ENCODE data around the gene ABLIM1.

Gene ABLIM1

GRCh38 chr10:114654822-114655575, 3.1 kb downstream of the ABLIM1 start:
- H3K4me3 ChIP-seq (replicated peaks; ENCODE audit: low read depth, low read length), result no peak overlapping the region
- no peak for DNase-seq (ENCODE audit: low read depth)
- TF ChIP-seq, protein P1, sequence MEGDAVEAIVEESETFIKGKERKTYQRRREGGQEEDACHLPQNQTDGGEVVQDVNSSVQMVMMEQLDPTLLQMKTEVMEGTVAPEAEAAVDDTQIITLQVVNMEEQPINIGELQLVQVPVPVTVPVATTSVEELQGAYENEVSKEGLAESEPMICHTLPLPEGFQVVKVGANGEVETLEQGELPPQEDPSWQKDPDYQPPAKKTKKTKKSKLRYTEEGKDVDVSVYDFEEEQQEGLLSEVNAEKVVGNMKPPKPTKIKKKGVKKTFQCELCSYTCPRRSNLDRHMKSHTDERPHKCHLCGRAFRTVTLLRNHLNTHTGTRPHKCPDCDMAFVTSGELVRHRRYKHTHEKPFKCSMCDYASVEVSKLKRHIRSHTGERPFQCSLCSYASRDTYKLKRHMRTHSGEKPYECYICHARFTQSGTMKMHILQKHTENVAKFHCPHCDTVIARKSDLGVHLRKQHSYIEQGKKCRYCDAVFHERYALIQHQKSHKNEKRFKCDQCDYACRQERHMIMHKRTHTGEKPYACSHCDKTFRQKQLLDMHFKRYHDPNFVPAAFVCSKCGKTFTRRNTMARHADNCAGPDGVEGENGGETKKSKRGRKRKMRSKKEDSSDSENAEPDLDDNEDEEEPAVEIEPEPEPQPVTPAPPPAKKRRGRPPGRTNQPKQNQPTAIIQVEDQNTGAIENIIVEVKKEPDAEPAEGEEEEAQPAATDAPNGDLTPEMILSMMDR (IDR thresholded peaks at IDR 0.05; ENCODE audit: low read length, missing control alignments), result no peak

DNA sequence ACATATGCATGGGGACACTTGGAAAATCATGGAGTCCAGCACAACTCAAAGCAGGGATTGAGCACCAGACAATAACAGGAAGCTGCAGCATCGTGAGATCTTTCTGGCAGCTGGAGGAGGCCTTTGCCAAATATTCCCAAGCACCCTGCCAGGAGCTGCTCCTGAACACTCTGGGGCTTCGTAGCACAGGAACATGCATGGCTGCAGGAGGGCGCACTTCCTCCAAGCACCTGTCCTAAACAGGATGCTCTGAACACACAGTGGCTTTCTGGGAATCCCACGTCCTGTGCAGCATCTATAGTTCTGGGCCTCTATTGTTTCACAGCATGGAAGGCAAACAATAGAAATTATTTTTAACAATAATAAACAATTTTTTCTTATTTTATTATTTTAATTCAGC, 4.1 kb downstream of the ABLIM1 start:
- no peak for DNase-seq (ENCODE audit: low read depth)
- TF ChIP-seq, protein P1 (IDR thresholded peaks at IDR 0.05; ENCODE audit: low read length, missing control alignments), result no peak
- H3K4me3 ChIP-seq (replicated peaks; ENCODE audit: low read depth, low read length), result no peak overlapping the region

- H3K4me3 ChIP-seq (replicated peaks; ENCODE audit: low read depth, low read length), result no peak overlapping the region
- TF ChIP-seq, protein P1 (IDR thresholded peaks at IDR 0.05; ENCODE audit: low read length, missing control alignments), result no peak
- no peak for DNase-seq (ENCODE audit: low read depth)
Observed at GRCh38 chr10:114652402-114653368, 5.4 kb downstream of the ABLIM1 start.

GRCh38 chr10:114650831-114651230, 7.2 kb downstream of the ABLIM1 start:
- TF ChIP-seq, protein P1 (IDR thresholded peaks at IDR 0.05; ENCODE audit: low read length, missing control alignments), result no peak
- H3K4me3 ChIP-seq (replicated peaks; ENCODE audit: low read depth, low read length), result no peak overlapping the region
- no peak for DNase-seq (ENCODE audit: low read depth)

GRCh38 chr10:114650266-114650665, 7.8 kb downstream of the ABLIM1 start:
- TF ChIP-seq, protein P1 (IDR thresholded peaks at IDR 0.05; ENCODE audit: low read length, missing control alignments), result no peak
- no peak for DNase-seq (ENCODE audit: low read depth)
- no peak overlapping the region for H3K4me3 ChIP-seq (replicated peaks; ENCODE audit: low read depth, low read length)

- no peak overlapping the region for H3K4me3 ChIP-seq (replicated peaks; ENCODE audit: low read depth, low read length)
- TF ChIP-seq, protein P1 (IDR thresholded peaks at IDR 0.05; ENCODE audit: low read length, missing control alignments), result no peak
- no peak for DNase-seq (ENCODE audit: low read depth)
Observed at GRCh38 chr10:114649217-114649903, 8.7 kb downstream of the ABLIM1 start.

Measured in fibroblast of pulmonary artery (primary cell).